HG02610 (cell line): ENCODE measurements around the gene OSBP2.

Experiments
- ATAC-seq: cut with Tn5 transposase; IDR thresholded peaks from one replicate; pipeline ENCODE4 v1.9.1; 2021; ENCODE audit warnings: mild to moderate bottlenecking, moderate library complexity; ENCODE audit not compliant: unreplicated experiment

OSBP2 gene

DNA sequence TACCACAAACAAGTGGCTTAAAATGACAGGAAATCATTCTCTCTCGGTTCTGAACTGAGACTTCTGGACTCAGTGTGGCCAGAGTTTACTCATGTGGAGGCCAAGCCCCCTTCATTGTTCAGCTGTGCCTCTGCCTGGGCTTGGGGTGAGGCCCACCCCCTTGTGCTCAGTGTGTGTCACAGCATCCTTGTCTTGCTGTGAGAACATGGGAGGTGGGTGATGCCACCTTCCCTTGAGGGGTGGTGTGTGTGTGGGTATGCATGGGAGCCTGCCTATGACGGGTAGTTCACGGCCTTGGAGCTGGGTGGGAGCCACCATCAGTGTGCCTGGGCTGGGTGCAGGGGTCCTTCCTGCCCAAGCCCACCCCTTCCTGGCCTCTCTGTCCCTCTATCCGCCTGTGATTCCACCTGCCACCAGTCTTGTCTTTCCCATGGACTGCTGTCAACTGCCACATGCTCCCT lies 172.2 kb downstream of the OSBP2 start:
- no peak for ATAC-seq

DNA sequence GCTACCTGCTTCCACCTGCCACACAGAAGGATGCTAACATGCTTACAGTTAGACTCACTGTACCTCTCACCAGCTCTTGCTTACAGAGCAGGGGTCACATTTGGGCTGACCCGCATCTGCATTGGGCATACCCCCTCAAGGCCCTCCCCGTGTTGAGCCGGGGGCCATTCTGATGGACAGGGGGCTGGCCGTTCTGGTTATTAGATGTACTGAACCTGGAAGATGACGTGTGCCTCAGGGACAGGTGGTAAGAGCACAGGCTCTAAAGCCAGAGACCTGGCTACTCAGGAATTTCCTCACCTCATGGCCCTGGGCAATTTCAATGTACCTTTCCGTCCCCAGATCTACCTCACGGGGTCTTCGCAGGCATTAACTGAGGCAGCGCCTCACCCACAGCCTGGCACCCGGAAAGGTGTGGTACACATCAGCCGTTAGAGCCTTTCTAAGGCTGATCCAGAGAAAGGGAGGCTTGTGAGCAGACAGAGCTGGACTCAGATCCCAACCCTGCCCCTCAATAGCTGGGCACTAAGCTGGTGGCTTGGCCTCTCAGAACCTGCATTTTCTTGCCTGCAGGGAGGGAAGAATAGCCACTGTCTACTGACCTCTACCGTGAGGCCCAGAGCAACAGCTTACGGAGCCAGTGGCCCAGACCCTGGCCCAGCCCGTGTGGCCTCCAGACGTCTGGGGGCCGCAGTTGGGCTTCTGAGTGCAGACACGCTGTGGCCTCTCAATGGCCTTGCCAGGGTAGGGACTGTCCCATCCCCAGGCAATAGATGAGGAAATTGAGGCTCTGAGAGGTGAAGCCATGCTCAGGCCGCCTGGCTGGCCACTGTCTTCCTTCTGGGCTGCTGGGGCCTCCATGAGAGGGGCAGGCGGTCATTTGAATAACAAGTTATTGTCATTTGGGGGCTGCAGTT lies 173.3 kb downstream of the OSBP2 start:
- ATAC-seq: no peak

- ATAC-seq: no peak
These were observed 174.2 kb downstream of the OSBP2 start for GRCh38 chr22:30868663-30869385.

DNA sequence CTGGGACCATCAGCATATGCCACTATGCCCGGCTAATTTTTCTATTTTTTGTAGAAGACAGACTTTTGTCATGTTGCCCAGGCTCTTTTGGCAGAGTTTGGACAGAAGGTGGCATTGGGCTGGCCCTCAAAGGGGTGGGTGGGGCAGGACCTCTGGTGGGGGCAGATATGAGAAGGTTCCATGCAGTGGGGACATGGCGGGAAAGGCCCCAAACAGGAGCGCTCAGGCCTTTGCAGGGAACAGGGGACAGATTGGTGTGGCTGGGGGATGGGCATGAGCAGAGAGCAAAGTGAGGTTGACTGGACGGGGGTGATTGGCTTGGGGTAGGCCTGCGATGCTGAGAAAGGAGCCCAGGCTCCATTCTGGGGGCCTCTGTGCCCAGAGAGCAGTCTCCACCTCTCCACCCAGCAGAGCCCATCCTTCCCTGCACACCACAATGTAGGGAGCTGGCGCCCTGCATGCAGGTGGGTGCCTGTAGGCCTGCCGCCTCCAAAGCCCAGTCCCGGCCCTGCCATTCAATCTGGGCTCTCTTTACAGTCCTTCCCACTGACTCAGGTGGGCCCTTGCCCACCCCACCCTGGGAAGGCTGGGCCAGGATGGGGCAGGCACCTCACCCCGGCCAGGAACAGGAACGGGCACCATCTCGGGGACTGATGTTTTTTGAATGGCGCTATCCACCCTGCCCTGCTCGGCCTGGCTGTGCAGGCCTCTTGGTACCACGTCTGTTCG lies 175.2 kb downstream of the OSBP2 start:
- no peak for ATAC-seq

DNA sequence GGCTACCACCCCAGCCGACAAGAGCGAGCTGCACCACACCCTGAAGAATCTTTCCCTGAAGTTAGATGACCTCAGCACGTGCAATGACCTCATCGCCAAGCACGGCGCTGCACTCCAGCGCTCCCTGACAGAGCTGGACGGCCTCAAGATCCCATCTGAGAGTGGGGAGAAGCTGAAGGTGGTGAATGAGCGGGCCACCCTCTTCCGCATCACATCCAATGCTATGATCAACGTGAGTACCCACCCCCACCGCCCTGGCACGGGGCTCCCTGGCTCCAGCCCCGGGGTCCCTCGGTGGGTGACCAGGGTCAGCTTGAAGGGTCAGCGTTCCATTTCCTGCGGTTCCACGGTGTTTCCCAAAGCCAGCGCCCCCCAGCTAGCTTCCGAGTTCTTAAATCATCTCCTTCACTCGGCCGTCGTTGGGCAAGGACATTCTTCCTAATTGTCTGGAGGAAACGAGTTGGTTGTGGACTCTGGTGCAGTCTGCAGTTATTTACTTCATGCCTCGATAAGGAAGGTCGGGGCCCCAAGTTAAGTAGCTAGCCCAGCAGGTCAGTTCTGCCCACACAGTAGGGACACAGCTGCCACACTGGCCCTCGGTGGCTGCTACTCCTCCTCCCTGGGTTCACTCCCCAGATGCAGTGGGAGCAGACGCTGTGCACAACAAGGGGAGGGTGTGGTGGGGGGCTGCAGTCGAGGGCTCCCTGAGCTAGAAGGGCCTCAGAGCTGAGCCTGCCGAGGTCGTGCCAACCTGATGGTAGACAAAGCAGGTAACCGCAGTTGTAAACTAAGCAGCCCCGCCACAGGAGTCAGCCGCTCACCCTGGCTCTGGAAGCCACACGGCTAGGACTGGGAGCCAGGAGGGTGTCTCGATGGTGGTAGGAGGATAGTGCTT lies 176.0 kb downstream of the OSBP2 start:
- no peak for ATAC-seq

GRCh38 chr22:30871391-30872284 lies 177.0 kb downstream of the OSBP2 start:
- no peak for ATAC-seq

DNA sequence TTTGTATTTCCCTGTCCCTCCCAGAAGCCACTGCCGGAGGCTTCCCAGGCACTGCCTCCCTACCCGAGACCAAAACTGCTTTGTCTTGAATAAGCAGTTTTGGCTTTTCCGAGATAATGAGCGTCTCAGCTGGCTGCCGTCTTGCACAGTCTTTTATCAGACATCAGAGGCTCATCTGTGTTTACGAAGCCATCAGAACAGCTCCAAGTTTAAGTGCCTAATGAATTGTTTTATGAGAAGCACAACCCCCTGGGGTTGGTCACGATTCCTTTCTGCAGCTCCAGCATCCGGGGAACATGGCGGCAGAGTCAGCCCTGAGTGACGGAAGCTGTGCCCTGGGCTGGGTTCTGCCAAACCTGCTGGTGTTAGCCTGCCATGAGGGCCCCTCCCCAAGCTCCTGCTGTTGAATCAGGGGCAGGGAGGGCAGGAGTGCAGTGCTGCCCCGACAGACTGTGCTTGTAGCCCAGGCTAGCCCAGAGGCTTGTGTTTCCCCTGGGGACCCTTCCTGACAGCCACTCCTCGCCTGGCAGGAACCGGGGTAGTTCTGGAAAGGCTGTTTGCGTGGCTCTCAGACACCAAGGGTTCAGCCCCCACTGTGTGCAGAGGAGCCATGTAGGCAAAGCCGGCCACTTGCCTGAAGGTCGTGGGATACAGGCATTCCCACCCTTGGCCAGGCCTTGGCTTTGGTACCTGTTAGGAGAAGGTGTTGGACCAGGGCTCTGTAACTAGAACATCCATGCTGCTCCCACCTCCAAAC lies 177.8 kb downstream of the OSBP2 start:
- ATAC-seq: no peak

DNA sequence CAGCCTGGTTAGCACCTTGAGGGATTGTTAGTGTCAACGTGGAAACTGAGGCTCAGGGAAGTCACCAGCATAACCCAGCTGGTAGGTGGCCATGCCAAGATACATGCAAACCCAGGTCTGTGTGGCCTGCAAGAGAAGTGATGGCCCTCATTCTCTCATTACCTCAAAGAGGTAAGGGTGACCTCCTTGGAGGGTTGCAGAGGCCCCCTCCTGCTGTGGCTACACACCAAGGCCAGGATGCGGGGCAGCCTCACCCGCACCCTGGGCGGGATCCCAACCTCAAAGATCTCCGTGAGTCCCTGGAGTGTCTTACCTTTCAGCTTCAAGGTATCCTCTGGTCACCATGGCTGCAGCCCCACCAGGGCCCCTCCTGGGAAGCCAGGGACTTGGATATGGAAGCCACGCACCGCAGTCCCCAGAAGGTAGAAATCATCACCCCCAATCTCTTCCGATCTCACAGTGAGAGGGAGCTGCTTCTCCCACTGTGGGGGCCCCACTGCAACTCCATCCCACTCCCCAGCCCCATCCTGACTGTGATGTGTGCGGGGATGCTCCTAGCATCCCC lies 178.5 kb downstream of the OSBP2 start:
- ATAC-seq: no peak

GRCh38 chr22:30873661-30874060 lies 179.0 kb downstream of the OSBP2 start:
- no peak for ATAC-seq

- no peak for ATAC-seq
These were observed 180.0 kb downstream of the OSBP2 start for GRCh38 chr22:30874431-30875370.

DNA sequence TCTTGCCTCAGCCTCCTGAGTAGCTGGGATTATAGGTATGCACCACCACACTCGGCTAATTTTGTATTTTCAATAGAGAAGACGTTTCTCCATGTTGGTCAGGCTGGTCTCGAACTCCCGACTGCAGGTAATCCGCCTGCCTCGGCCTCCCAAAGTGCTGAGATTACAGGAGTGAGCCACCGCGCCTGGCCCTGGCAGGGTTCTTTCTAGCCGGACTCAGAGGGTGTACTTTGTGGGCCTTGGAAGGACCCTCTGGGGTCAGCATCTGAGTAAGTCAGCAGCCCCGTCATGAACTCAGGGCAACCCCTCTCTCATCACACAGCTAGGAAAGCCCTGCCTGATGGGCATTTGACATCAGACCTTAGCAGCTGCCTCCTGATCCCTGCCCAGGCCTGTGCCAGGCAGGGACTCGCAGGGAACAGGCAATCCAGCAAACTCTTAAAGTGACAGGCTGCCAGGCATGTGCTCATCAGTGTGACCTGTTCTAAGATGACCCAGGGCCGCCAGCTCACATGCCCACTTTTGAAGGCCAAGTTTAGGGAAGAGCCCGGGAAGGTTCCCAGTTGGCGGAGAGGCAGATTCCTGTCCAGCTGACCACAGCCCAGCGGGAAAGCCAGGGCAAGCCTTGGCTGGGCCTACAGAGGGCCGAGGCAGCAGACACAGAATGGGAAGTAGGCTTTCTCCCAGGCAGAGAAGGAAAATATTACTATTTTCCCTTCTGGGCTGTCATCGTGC lies 181.0 kb downstream of the OSBP2 start:
- ATAC-seq: no peak

DNA sequence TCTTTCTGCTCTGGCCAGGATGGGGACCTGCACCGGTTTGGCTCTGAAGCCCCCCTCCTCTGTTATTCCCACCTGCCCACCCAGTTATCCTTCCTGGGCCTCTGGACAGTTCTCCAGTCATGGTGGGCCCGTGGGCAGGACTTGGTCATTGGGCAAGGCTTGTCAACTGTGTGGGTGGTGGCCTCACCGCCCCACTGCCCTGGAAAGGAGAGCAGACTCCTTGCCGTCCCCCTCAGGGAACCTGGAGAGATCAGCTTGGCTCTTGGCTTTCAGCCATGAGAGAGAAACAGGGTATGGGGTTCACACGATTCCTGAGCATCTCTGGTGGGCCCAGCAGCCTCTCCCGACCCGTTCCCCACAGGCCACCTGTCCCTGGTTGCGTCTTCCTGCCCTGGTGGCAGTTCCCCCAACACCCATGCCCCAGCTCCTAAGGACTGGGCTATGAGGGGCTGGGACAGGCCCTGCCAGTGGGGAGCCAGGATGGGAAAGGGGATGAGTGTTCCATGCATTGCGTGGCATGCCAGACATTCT lies 181.6 kb downstream of the OSBP2 start:
- no peak for ATAC-seq

DNA sequence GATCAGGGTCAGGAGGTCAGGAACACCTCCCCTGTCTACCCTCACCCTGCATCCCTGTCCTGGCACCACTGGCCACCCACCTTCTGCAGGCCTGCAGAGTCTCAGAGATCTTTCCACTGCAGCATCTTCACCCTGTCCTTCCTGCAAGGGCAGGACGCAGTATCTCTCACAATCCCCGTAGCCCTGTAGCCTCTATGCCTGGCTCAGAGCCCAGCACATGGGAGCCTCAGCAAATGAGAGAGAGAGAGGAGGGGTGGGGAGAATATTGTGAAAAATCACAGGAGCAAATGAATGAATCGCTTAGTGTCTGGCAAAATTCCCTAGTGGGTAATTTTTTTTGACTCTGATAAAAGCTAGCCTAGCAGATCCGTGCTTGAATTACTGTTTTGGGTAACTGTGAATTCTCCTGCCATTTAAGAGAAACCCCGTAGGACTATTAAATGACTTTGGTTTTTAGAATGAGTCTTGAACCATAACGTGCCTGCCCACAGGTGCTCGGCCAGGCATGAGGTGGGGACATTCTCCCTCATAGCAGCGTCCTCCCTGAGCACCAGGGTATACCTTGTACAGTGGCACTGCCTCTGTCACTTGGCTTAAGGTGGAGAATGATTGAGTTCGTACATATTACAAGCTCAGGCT lies 182.4 kb downstream of the OSBP2 start:
- ATAC-seq: no peak

DNA sequence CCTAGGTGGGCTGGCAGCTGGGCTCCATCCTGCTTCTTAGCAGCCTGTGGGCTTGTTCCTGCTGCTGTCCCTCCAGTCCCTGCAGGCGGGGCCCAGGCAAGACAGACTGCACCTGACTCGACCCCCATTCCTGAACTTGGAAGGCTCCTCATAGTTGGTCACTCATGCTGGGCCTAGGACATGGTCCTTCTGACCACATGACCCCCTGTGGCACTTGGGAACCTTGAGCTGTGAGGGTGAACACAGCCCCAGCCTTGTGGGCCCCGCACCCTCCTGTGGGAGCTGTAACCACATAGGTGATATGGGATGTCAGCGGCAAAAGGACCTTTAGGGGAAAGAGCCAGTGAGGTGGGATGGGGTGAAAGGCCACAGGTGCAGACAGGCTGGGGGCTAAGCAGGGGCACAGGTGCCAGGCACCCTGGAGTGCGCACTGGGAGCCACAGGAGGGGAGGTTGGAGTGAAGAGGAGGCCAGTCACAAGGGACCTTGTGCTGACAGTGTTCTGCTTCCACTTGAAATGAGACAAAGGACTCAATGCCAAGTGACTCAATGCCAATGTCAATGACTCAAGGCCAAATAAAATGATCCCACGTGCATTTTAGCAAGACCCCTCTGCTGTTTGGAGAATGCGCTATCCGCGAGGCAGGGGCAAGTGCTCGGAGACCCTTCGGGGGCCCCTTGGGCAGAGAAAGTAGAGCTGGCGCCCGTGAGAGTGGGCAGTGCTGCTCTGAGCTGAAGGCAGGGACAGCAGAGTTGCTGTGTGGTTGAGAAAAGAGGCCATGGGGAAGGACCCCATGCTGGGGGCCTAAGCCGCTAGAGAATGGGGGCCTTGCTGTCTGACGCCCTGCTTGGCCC lies 183.2 kb downstream of the OSBP2 start:
- no peak for ATAC-seq
